Lower lobe of right lung (tissue), 2 donors: ENCODE measurements around the gene EML3. TPM values are rescaled to one million over a fixed set of nuclear protein-coding genes. Genes with fewer than 3 reads are reported as not detected.
A peak's percentile ranks its signal among the peaks of the same experiment; 100 is the strongest.
"Not testable (repeated sequence)": the region's sequence is repeated elsewhere in the genome, so short reads cannot be mapped to it uniquely, and the experiment has no call there.

Experiments
- ATAC-seq, 2 donors: fragments of 200-7000 bp; cut with Tn5 transposase; one replicate each; pipeline ENCODE4 v1.9.1; 2020 to 2022; ENCODE audit warnings: mild to moderate bottlenecking in 2 of 2, moderate library complexity in 2 of 2
- DNase-seq: peaks from one replicate; pipeline ENCODE4 v3.0.0-alpha.2; 2020
- H3K27ac ChIP-seq: fragments of 200-600 bp; one replicate; pipeline ENCODE4 v1.8.0; 2022
- H3K27me3 ChIP-seq: fragments of 200-600 bp; one replicate; pipeline ENCODE4 v1.8.0; 2022; ENCODE audit warnings: low read depth
- H3K36me3 ChIP-seq: fragments of 200-600 bp; one replicate; pipeline ENCODE4 v1.8.0; 2022; ENCODE audit warnings: mild to moderate bottlenecking
- H3K4me1 ChIP-seq: fragments of 200-600 bp; one replicate; pipeline ENCODE4 v1.8.0; 2022
- H3K4me3 ChIP-seq: fragments of 200-600 bp; one replicate; pipeline ENCODE4 v1.8.0; 2022; ENCODE audit warnings: mild to moderate bottlenecking
- H3K9me3 ChIP-seq: fragments of 200-600 bp; one replicate; pipeline ENCODE4 v1.8.0; 2022
- CTCF ChIP-seq: fragments of 200-600 bp; IDR thresholded peaks from one replicate; pipeline ENCODE4 v1.8.0; 2022; ENCODE audit warnings: antibody characterized with exemption, mild to moderate bottlenecking
- intact Hi-C: fragments of 100-400 bp; cut with DNase I; formaldehyde crosslinking; loops from one replicate; pipeline ENCODE4 v1.11.0; 2022
- total RNA-seq: library from RNA; stranded (reverse); fragmentation: NEBNext Ultra II Directional; extraction: Animal tissue kit (Norgen Biotek cat#: 25700); gene quantifications from one replicate; pipeline ENCODE4 v1.2.1, GENCODE V29; 2021
- donor health status: DM: no; HTN: yes; CAD: no; lungs with severe emphysema.

Gene EML3
- total RNA-seq, 1 donor from 2014 or later: 69.3 TPM

GRCh38 chr11:62622476-62623089 lies 10.0 kb upstream of the EML3 start:
- no peak for ATAC-seq
- H3K4me1 ChIP-seq: peaks cover 19% of the 10 kb centered on the region
- TF ChIP-seq CTCF: no peak
- intact Hi-C loops: no loop called here
- H3K4me3 ChIP-seq: peak overlapping the region; percentile 79
- H3K36me3 ChIP-seq: peaks cover 29% of the 10 kb centered on the region
- DNase-seq: no peak
- H3K9me3 ChIP-seq: no peaks in the 10 kb centered on the region
- H3K27ac ChIP-seq: peak overlapping the region; percentile 88
- H3K27me3 ChIP-seq: no peaks in the 10 kb centered on the region

- TF ChIP-seq CTCF: no peak
- peak; percentile 99 for ATAC-seq
- DNase-seq: peak; percentile 99
- Histone ChIP-seq H3K4me3 (peak within 1 kb of the TSS; percentile 79), H3K4me1 (peaks cover 19% of the 10 kb centered on the region), H3K36me3 (peaks cover 28% of the 10 kb centered on the region), H3K9me3 (no peaks in the 10 kb centered on the region), H3K27ac (peak within 1 kb of the TSS; percentile 88), H3K27me3 (no peaks in the 10 kb centered on the region)
- intact Hi-C loops: no loop called here
Observed at GRCh38 chr11:62621567-62622470, 9.2 kb upstream of the EML3 start, which contains the start of gene B3GAT3. Gene B3GAT3, minus strand, starts transcription at chr11:62621986. Its CDS starts 39 bp downstream, at chr11:62621947.

GRCh38 chr11:62621027-62621566 lies 8.5 kb upstream of the EML3 start:
- Histone ChIP-seq H3K4me1 (peaks cover 19% of the 10 kb centered on the region), H3K9me3 (no peaks in the 10 kb centered on the region), H3K4me3 (peak overlapping the region; percentile 79), H3K27me3 (no peaks in the 10 kb centered on the region), H3K36me3 (peaks cover 28% of the 10 kb centered on the region), H3K27ac (peak overlapping the region; percentile 88)
- intact Hi-C loops: no loop called here
- TF ChIP-seq CTCF: no peak
- DNase-seq: no peak
- ATAC-seq: no peak

GRCh38 chr11:62616957-62617356 lies 4.4 kb upstream of the EML3 start:
- intact Hi-C loops, ATAC-seq, H3K27me3 ChIP-seq, H3K9me3 ChIP-seq, H3K4me3 ChIP-seq, DNase-seq, H3K27ac ChIP-seq: not testable (repeated sequence)
- Histone ChIP-seq H3K36me3 (peaks cover 25% of the 10 kb centered on the region), H3K4me1 (peaks cover 19% of the 10 kb centered on the region)

- no peak for ATAC-seq
- no peaks in the 10 kb centered on the region for H3K9me3 ChIP-seq
- no peaks in the 10 kb centered on the region for H3K27me3 ChIP-seq
- no peak for DNase-seq
- intact Hi-C loops: no loop called here
- H3K27ac ChIP-seq: no peak overlapping the region
- H3K36me3 ChIP-seq: peaks cover 26% of the 10 kb centered on the region
- H3K4me3 ChIP-seq: no peak overlapping the region
- no peak for TF ChIP-seq CTCF
- peaks cover 24% of the 10 kb centered on the region for H3K4me1 ChIP-seq
Observed at GRCh38 chr11:62615521-62615920, 2.9 kb upstream of the EML3 start.
